GM12801 (cell line): ENCODE results near the gene SATB2.

Experiments used
- TF ChIP-seq, protein P1 (sequence below): IDR thresholded peaks from one replicate; pipeline ENCODE4 v1.5.1; 2011; ENCODE audit warnings: control low read depth; ENCODE audit not compliant: insufficient read length; ENCODE audit errors: extremely low read depth

Gene SATB2

GRCh38 chr2:199230091-199230490 is 227.6 kb downstream of the SATB2 start:
- TF ChIP-seq, protein P1, sequence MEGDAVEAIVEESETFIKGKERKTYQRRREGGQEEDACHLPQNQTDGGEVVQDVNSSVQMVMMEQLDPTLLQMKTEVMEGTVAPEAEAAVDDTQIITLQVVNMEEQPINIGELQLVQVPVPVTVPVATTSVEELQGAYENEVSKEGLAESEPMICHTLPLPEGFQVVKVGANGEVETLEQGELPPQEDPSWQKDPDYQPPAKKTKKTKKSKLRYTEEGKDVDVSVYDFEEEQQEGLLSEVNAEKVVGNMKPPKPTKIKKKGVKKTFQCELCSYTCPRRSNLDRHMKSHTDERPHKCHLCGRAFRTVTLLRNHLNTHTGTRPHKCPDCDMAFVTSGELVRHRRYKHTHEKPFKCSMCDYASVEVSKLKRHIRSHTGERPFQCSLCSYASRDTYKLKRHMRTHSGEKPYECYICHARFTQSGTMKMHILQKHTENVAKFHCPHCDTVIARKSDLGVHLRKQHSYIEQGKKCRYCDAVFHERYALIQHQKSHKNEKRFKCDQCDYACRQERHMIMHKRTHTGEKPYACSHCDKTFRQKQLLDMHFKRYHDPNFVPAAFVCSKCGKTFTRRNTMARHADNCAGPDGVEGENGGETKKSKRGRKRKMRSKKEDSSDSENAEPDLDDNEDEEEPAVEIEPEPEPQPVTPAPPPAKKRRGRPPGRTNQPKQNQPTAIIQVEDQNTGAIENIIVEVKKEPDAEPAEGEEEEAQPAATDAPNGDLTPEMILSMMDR = no peak

DNA sequence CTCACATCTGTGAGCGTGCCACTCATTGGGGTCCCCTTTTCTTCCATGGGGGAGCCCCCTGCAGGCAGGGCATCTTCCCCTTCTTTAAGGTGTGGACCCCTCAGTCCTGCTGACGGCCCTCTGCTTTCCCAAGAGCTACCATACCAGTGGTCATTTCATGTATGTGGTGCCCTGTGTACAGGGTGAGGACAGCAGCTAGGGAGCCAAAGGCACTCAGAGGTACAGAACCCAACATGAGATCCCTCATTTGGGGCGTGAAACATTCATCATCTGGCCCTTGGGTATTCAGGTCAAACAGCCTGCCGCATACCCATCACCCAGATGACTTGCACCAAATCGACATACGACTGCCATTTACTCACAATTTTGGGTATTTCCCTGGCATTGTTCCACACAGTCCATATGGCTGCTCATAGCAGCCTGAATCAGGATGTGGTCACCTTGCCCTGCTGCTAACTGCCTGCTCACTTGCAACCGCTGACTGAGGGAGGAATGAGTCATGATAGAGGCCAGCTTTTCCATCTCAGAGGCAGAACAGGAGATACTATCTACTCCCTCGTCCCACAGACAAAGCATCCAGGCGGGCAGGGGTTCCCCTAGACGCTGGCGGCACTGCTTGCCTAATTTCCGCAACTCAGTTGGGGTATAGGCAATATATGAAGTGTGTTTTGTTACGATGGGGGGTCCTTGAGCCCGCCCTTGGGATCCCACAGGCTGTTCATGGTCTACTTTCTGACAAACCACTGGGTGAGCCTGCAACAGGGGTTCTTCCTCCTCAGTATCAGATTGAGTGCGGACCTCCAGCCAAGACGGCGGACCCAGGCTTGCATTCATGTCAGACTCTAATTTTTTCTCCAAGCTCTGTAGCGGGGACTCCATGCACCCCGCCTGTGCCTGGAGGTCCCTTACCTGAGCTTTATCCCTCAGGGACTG is 228.6 kb downstream of the SATB2 start:
- TF ChIP-seq, protein P1 = no peak

- TF ChIP-seq, protein P1 = no peak
These were observed 233.9 kb downstream of the SATB2 start for GRCh38 chr2:199223791-199224190.

GRCh38 chr2:199220920-199221319 is 236.8 kb downstream of the SATB2 start:
- TF ChIP-seq, protein P1 = no peak

GRCh38 chr2:199219551-199219950 is 238.2 kb downstream of the SATB2 start:
- TF ChIP-seq, protein P1 = no peak
